ENCODE results near the gene ZBTB39.
"Not testable (repeated sequence)": the region's sequence is repeated elsewhere in the genome, so short reads cannot be mapped to it uniquely, and the experiment has no call there.

ZBTB39 gene

DNA sequence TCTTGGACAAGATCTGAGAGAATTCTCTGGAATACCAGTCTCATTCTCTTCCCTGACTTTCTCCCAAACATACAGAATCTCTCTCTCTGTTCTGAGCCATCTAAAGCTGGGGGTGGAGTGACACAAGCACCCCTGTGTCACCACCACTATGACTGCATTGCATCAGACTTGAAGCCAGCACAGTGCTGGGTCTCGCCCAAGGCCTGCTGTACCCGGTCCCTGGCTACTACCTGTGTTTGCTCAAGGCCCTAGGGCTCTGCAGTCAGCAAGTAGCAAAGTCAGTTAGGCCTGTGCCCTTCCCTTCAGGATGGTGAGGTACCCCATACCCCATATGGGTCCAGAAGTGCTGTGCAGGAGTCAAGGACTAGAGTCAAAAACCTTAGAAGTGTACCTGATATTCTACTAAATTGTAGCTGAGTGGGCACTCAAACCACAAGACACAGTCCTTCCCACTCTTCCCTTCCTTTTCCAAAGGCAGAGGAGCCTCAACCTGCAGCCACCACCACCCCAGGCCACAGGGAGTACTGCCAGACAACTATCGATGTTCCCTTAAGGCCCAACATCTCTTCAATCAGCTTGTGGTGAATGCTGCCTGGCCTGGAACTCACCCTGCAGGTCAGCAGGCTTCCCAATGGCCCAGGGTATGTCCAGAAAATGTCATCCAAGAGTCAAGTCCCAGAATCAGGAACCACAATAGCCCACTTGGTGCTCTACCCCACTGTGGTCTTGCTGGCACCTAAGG, 27.8 kb downstream of the ZBTB39 start:
- DNase-seq, result no peak

DNA sequence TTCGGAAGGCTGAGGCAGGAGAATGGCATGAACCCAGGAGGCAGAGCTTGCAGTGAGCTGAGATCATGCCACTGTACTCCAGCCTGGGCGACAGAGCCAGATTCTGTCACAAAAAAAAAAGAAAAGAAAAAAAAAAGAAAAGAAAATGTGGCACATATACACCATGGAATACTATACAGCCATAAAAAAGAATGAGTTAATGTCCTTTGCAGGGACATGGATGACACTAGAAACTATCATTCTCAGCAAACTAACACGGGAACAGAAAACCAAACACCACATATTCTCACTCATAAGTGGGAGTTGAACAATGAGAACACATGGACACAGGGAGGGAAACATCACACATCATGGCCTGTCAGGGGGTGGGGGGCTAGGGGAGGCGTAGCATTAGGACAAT, 29.0 kb downstream of the ZBTB39 start:
- not testable (repeated sequence) for DNase-seq

DNA sequence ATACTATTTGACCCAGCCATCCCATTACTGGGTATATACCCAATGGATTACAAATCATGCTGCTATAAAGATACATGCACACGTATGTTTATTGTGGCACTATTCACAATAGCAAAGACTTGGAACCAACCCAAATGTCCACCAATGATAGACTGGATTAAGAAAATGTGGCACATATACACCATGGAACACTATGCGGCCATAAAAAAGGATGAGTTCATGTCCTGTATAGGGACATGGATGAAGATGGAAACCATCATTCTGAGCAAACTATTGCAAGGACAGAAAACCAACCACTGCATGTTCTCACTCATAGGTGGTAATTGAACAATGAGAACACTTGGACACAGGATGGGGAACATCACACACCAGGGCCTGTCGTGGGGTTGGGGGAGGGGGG, 32.1 kb downstream of the ZBTB39 start:
- DNase-seq, result not testable (repeated sequence)

DNA sequence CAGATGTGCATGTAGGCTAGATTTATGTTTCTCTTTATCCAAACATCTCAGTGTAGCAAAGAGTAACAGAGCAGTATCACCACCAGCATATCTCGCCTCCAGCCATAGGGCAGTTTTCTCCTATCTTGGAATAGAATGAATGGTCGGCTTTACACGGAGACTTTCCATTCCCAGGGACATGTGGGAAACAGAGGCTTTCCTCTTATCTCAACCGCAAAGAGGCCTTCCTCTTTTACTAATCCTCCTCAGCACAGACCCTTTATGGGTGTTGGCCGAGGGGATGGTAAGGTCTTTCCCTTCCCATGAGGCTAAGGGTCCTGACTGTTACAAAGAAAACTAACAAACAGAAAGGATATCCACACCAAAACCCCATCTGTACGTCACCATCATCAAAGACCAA, 37.4 kb downstream of the ZBTB39 start:
- DNase-seq, result not testable (repeated sequence)

DNA sequence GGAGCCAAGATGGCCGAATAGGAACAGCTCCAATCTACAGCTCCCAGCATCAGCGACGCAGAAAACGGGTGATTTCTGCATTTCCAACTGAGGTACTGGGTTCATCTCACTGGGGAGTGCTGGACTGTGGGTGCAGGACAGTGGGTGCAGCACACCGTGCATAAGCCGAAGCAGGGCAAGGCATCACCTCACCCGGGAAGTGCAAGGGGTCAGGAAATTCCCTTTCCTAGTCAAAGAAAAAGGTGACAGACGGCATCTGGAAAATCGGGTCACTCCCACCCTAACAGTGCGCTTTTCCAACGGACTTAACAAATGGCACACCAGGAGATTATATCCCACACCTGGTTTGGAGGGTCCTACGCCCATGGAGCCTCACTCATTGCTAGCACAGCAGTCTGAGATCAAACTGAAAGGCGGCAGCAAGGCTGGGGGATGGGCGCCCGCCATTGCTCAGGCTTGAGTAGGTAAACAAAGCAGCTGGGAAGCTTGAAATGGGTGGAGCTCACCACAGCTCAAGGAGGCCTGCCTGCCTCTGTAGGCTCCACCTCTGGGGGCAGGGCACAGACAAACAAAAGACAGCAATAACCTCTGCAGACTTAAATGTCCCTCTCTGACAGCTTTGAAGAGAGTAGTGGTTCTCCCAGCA, 40.2 kb downstream of the ZBTB39 start:
- DNase-seq, result not testable (repeated sequence)

DNA sequence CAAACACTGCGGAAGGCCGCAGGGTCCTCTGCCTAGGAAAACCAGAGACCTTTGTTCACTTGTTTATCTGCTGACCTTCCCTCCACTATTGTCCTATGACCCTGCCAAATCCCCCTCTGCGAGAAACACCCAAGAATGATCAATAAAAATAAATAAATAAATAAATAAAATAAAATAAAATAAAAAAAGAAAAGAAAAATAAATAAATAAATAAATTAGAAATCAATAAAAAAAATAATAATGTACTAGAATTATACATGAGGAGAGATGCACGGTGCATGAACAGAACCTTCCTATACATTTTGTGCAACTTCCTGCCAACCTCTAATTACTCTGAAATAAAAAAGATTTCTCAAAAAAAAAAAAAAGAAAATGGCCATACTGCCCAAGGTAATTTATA, 41.2 kb downstream of the ZBTB39 start:
- not testable (repeated sequence) for DNase-seq

DNA sequence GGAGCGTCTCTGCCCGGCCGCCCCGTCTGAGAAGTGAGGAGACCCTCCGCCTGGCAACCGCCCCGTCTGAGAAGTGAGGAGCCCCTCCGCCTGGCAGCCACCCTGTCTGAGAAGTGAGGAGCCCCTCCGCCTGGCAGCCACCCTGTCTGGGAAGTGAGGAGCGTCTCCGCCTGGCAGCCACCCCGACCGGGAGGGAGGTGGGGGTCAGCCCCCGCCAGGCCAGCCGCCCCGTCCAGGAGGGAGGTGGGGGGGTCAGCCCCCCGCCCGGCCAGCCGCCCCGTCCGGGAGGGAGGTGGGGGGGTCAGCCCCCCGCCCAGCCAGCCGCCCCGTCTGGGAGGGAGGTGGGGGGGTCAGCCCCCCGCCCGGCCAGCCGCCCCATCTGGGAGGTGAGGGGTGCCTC, 42.8 kb downstream of the ZBTB39 start:
- DNase-seq, result not testable (repeated sequence)

DNA sequence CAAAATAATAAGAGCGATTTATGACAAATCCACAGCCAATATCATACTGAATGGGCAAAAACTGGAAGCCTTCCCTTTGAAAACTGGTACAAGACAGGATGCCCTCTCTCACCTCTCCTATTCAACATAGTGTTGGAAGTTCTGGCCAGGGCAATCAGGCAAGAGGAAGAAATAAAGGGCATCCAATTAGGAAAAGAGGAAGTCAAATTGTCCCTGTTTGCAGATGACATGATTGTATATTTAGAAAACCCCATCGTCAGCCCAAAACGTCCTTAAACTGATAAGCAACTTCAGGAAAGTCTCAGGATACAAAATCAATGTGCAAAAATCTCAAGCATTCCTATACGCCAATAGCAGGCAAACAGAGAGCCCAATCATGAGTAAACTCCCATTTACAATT, 44.1 kb downstream of the ZBTB39 start:
- not testable (repeated sequence) for DNase-seq

DNA sequence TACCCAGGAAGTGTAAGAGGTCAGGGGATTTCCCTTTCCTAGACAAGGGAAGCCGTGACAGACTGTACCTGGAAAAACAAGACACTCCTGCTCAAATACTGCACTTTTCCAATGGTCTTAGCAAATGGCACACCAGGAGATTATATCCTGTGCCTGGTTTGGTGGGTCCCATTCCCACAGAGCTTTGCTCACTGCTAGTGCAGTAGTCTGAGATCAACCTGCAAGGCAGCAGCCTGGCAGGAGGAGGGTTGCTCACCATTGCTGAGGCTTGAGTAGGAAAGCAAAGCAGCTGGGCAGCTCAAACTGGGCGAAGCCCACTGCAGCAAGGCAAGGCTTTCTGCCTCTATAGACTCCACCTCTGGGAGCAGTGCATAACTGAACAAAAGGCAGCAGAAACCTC, 47.9 kb downstream of the ZBTB39 start:
- no peak for DNase-seq

DNA sequence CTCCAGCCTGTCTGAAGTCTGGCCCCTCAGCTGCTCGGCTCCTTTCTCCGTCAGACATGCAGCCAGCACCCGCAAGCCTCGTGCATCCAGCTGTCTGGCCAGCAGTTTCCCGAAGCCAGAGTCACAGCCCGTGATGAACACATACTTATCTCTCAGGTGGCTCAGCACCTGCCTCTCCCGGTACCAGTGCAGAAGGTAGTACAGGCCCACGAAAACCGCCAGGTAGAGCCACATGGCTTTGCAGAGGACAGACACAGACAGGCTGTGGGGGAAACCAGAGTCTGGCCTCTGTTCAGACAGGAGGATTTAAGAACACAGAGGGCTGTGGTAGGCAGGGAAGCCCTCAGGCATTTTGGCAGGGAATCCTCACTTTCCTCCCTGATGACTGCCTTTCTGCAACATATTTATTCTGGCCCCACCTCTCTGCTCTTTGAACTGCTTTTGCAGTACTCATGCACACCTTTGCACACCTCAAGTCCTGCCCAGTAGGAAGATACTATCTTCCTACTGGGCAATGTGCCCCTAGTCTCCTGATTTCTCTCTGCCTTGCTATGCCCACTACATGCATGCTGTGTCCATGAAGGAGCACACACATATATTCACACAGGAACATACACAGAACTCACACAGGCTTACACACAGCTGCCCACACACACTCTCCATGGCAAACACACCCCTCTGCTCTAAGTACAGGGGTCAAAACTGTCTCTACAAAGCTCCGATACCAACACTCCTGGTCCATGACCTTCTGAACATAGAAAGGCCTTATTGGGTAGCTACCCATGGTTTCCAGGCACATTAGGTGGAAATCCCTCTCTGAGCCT, 48.9 kb downstream of the ZBTB39 start, which contains the start of gene RDH16:
TSS of gene RDH16 (minus strand) at position 380 of the 824 bp plus-strand sequence. CDS start at position 234, 146 bp downstream.
- no peak for DNase-seq

DNA sequence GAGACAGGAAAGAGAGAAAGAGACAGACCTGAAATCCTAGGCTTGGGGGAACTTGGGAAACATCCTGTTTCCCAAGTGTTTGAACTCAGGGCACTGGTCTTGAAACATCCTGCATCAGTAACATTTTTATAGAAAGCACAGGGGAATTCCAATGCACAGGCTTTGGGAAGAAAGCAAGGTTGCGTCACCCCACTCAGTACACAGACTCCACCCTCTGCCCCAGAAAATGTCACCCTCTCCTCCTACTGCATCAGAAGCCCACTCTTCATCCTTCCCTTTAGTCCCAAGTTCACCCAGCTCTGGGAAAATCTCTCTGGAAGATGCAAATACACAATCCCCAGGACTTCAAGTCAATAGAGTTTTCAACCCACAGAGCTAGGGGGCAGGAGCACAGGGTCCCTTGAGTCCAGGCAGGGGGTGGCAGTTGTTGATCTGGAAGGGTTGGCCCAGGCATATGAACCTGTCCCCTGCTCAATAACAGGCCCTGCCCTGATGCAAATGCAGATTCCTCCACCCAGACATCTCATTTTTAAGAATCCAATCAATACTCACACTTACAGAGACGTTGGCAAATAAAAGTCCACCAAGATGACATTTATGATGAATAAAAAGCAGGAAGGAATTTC, 50.6 kb downstream of the ZBTB39 start:
- no peak for DNase-seq

DNA sequence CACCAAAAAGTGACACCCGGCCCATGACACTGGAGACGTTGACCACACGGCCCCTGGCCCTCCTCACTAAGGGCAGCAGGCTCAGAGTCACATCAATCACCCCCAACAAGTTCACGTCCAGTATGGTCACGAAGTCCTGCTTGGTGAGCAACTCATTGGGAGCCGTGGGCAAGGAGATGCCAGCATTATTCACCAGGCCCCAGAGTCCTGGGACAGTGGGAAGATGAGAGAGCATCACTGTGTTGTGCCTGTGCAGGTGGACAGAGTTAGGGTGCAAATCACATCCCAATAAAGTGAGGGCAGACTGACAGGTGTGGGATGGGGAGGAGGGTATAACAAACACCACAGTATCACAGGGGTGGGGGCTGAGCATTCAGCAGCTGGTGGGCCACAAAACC, 51.4 kb downstream of the ZBTB39 start:
- no peak for DNase-seq

DNA sequence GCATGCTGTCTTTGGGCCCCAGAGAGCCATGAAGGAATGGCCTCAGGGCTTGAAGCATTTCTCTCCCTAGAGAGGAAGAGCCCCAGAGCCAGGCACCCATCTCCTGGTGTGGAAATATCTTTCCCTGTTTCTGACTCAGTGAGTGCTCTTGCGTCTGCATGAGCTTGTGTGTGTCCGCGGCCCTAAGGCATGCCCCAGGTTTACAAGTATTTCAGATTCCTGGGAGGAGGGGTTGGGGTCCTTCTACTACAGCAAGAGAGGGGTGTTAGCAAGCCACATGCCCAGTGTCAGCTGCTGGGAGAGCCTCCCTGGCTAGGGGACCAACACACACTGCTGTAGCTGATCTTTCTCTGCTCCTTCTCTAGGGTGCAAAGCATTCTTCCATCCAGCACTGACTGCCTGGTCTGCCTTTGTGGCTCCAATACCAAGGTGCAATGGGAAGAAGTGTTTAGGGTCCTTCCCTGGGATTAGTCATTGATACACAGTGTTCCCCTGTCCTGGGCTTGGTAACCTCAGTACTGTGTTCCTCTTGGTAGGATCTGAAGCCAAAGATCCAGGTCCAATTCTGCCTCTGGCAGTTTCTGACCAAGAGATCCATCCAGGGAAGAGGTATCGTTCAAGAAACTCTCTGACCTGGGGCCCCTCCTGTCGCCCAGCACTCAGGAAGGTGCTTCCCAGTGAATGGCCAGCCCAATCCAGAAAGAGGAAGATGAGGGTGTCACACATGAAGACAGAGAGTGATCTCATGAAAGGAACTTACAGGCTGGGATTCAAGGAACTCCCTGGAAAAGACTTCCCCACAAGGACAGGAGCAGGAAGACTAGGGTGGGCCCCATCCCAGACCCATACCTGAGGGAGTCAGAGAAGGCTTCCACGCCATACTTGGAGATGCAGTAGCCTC, 52.0 kb downstream of the ZBTB39 start:
- DNase-seq, result no peak

DNA sequence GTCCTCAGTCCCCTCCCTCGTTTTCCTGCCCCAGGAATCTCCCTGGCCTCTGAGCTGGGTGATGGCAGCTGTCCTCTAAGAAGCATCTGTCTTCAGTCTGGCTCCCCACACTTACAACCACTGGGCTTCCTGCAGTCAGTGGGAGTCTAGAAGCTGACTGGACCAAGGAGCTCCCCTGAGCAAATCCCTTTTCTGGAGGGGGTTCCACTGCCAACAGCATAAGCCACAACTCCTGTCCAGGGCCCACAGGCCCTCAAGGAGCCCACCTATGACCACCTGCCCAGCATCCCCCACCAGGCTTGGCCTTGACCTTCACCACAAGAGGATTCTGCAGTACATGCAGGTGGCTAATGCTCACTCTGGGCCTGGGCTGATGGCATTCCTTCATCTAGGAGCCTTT, 53.0 kb downstream of the ZBTB39 start:
- DNase-seq, result no peak

DNA sequence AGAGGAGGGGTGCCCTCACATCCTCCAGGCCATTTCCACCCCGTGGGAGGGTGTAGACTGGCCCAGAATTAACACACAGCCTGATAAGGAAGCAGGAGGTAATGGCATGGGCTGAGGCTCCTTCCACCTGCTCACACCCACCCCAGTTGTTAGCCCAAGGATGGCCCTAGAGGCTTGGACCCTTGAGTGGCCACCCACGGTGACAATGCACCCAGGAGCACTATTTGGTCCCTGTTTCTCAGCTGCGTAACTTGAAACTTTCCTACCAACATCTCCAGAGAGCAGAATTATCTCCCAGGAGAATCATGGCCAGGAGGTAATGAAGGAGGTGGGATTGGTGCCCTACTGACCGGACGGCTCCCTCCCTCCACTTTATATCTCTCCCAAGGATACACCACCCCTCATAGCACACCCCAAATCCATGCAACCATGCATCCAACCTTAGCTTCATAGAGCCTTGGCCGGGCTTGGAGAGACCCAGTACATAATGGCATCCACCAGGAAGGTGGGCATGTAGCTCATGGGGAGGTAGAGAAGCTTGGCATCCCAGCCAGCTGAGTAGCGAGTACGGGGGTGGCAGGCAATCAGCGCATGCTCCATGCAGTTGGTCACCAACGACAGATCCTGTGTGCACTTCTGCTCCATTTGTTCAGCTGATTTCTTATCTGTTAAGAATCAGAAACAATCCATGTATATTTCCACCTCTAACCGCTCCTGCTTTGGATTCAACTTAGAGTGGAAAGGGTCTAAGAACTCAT, 54.6 kb downstream of the ZBTB39 start:
- no peak for DNase-seq

DNA sequence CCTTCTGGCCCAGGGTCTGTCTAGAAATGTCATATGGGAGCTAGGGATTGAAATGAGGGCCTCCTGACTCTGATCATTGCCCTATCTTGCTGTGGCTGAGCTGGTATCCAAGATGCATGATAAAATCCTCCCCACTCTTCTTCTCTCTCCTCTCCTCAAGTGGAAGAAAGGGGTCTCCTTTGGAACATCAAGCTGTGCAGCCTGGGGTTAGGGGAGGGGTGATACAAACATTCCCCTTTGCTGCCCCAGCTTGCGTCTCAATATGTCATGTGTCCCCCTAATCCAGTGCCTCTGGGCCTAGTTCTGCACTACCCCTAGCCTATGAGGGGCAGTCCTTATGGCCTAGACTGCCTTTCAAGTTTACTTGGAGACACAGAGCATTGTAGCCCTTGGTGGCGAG, 57.5 kb downstream of the ZBTB39 start:
- DNase-seq, result no peak

Measured in NCI-H1694 (cell line).